COLO668 (cell line): ENCODE data around the gene HEXIM2.
"Not testable (repeated sequence)": the region's sequence is repeated elsewhere in the genome, so short reads cannot be mapped to it uniquely, and the experiment has no call there.

Experiments
- DNase-seq: peaks from one replicate; lab custom pipeline; 2025; ENCODE audit not compliant: unreplicated experiment; lab: John Stamatoyannopoulos, UW

HEXIM2 gene

GRCh38 chr17:45168991-45169752 is 7.5 kb downstream of the HEXIM2 start:
- no peak for DNase-seq

GRCh38 chr17:45170280-45170930 is 8.7 kb downstream of the HEXIM2 start:
- no peak for DNase-seq

GRCh38 chr17:45170931-45171337 is 9.3 kb downstream of the HEXIM2 start:
- no peak for DNase-seq

GRCh38 chr17:45171338-45172231 is 9.9 kb downstream of the HEXIM2 start:
- no peak for DNase-seq

GRCh38 chr17:45172232-45172540 is 10.5 kb downstream of the HEXIM2 start:
- no peak for DNase-seq

GRCh38 chr17:45172541-45173286 is 11.0 kb downstream of the HEXIM2 start:
- no peak for DNase-seq

GRCh38 chr17:45175759-45176115 is 14.1 kb downstream of the HEXIM2 start:
- no peak for DNase-seq

- DNase-seq, result no peak
Measured at GRCh38 chr17:45177563-45177962, 15.9 kb downstream of the HEXIM2 start.

GRCh38 chr17:45184144-45184543 is 22.5 kb downstream of the HEXIM2 start:
- DNase-seq, result no peak

- DNase-seq, result no peak
Measured at GRCh38 chr17:45186801-45187354, 25.2 kb downstream of the HEXIM2 start.

- no peak for DNase-seq
Measured at GRCh38 chr17:45189009-45189408, 27.3 kb downstream of the HEXIM2 start.

GRCh38 chr17:45190503-45191255 is 29.0 kb downstream of the HEXIM2 start:
- DNase-seq, result no peak

GRCh38 chr17:45195424-45195823 is 33.7 kb downstream of the HEXIM2 start:
- DNase-seq, result no peak

- no peak for DNase-seq
Measured at GRCh38 chr17:45197108-45197507, 35.4 kb downstream of the HEXIM2 start.

GRCh38 chr17:45197555-45198334 is 36.1 kb downstream of the HEXIM2 start:
- DNase-seq, result peak; percentile 78

GRCh38 chr17:45200701-45201100 is 39.0 kb downstream of the HEXIM2 start:
- no peak for DNase-seq

- no peak for DNase-seq
Measured at GRCh38 chr17:45201457-45201856, 39.8 kb downstream of the HEXIM2 start.

GRCh38 chr17:45201880-45202279 is 40.2 kb downstream of the HEXIM2 start:
- not testable (repeated sequence) for DNase-seq

GRCh38 chr17:45218895-45219661 is 57.4 kb downstream of the HEXIM2 start:
- peak; percentile 68 for DNase-seq
